Activated T-helper 17 cell treated with anti-CD3 and anti-CD28 coated beads, Interleukin-2, amount 50 U/mL, for 72 hours (primary cell): Measurements from ENCODE around the gene IFNGR1. TPM values are rescaled to one million over a fixed set of nuclear protein-coding genes. Genes with fewer than 3 reads are reported as not detected.
A peak's percentile ranks its signal among the peaks of the same experiment; 100 is the strongest.
"Not testable (repeated sequence)": the region's sequence is repeated elsewhere in the genome, so short reads cannot be mapped to it uniquely, and the experiment has no call there.

Source experiments
- ATAC-seq: fragments of 150-1000 bp; cut with Tn5 transposase; replicated peaks from 2 replicates; pipeline ENCODE4 v1.10.0; 2021; ENCODE audit warnings: mild to moderate bottlenecking, moderate library complexity
- H3K27ac Mint-ChIP-seq: one replicate; pipeline ENCODE4 v1.8.0; 2022; ENCODE audit warnings: mixed read lengths
- H3K27me3 Mint-ChIP-seq: one replicate; pipeline ENCODE4 v1.8.0; 2022; ENCODE audit warnings: mixed read lengths
- H3K36me3 Mint-ChIP-seq: one replicate; pipeline ENCODE4 v1.8.0; 2022; ENCODE audit warnings: low read depth, mild to moderate bottlenecking, mixed read lengths
- H3K4me1 Mint-ChIP-seq: one replicate; pipeline ENCODE4 v1.8.0; 2022; ENCODE audit warnings: mixed read lengths
- H3K4me3 Mint-ChIP-seq: one replicate; pipeline ENCODE4 v1.8.0; 2022; ENCODE audit warnings: mild to moderate bottlenecking, mixed read lengths
- H3K9me3 Mint-ChIP-seq: one replicate; pipeline ENCODE4 v1.8.0; 2022; ENCODE audit warnings: mixed read lengths
- total RNA-seq, 2 donors: library from RNA; stranded (reverse); gene quantifications; one replicate each; pipeline ENCODE4 v1.2.3, GENCODE V29; 2022

The IFNGR1 gene
- total RNA-seq, 2 donors from 2014 or later, result 20.9 to 26.9 TPM

GRCh38 chr6:137227871-137228302 is 8.7 kb upstream of the IFNGR1 start:
- Mint-ChIP-seq H3K4me3 (peak overlapping the region; percentile 25), H3K36me3 (no peaks in the 10 kb centered on the region), H3K9me3 (no peaks in the 10 kb centered on the region), H3K27ac (peak overlapping the region; percentile 7), H3K4me1 (peaks cover 44% of the 10 kb centered on the region), H3K27me3 (no peaks in the 10 kb centered on the region)
- peak; percentile 66 for ATAC-seq

GRCh38 chr6:137226697-137227096 is 7.5 kb upstream of the IFNGR1 start:
- Mint-ChIP-seq H3K4me3 (no peak overlapping the region), H3K36me3 (no peaks in the 10 kb centered on the region), H3K9me3 (no peaks in the 10 kb centered on the region), H3K4me1 (peaks cover 39% of the 10 kb centered on the region), H3K27ac (no peak overlapping the region), H3K27me3 (no peaks in the 10 kb centered on the region)
- ATAC-seq, result no peak

GRCh38 chr6:137224799-137225198 is 5.6 kb upstream of the IFNGR1 start:
- H3K27me3 Mint-ChIP-seq, result no peaks in the 10 kb centered on the region
- peak overlapping the region; percentile 36 for H3K4me3 Mint-ChIP-seq
- H3K9me3 Mint-ChIP-seq, result no peaks in the 10 kb centered on the region
- H3K36me3 Mint-ChIP-seq, result no peaks in the 10 kb centered on the region
- H3K27ac Mint-ChIP-seq, result peak overlapping the region; percentile 37
- H3K4me1 Mint-ChIP-seq, result peaks cover 39% of the 10 kb centered on the region
- peak; percentile 25 for ATAC-seq

GRCh38 chr6:137223370-137224131 is 4.4 kb upstream of the IFNGR1 start:
- no peaks in the 10 kb centered on the region for H3K27me3 Mint-ChIP-seq
- no peak overlapping the region for H3K27ac Mint-ChIP-seq
- peaks cover 32% of the 10 kb centered on the region for H3K4me1 Mint-ChIP-seq
- peaks cover 4% of the 10 kb centered on the region for H3K36me3 Mint-ChIP-seq
- peak overlapping the region; percentile 36 for H3K4me3 Mint-ChIP-seq
- ATAC-seq, result no peak
- no peaks in the 10 kb centered on the region for H3K9me3 Mint-ChIP-seq

- Mint-ChIP-seq H3K4me3 (no peak overlapping the region), H3K27me3 (no peaks in the 10 kb centered on the region), H3K4me1 (peaks cover 36% of the 10 kb centered on the region), H3K27ac (no peak overlapping the region), H3K9me3 (no peaks in the 10 kb centered on the region), H3K36me3 (peaks cover 13% of the 10 kb centered on the region)
- no peak for ATAC-seq
These were observed 3.2 kb upstream of the IFNGR1 start for GRCh38 chr6:137222381-137222780.

- H3K36me3 Mint-ChIP-seq, result peaks cover 13% of the 10 kb centered on the region
- H3K27ac Mint-ChIP-seq, result peak overlapping the region; percentile 98
- H3K4me3 Mint-ChIP-seq, result peak overlapping the region; percentile 95
- ATAC-seq, result no peak
- H3K27me3 Mint-ChIP-seq, result no peaks in the 10 kb centered on the region
- no peaks in the 10 kb centered on the region for H3K9me3 Mint-ChIP-seq
- H3K4me1 Mint-ChIP-seq, result peaks cover 29% of the 10 kb centered on the region
These were observed 573 bp upstream of the IFNGR1 start for GRCh38 chr6:137219664-137220252.

GRCh38 chr6:137218473-137218916 is 690 bp downstream of the IFNGR1 start:
- H3K9me3 Mint-ChIP-seq, result no peaks in the 10 kb centered on the region
- peaks cover 13% of the 10 kb centered on the region for H3K36me3 Mint-ChIP-seq
- peak; percentile 87 for ATAC-seq
- peaks cover 24% of the 10 kb centered on the region for H3K4me1 Mint-ChIP-seq
- H3K4me3 Mint-ChIP-seq, result peak overlapping the region; percentile 95
- H3K27me3 Mint-ChIP-seq, result no peaks in the 10 kb centered on the region
- H3K27ac Mint-ChIP-seq, result peak overlapping the region; percentile 98

GRCh38 chr6:137217801-137218472 is 1.2 kb downstream of the IFNGR1 start:
- Mint-ChIP-seq H3K4me3 (peak overlapping the region; percentile 95), H3K36me3 (peaks cover 13% of the 10 kb centered on the region), H3K9me3 (no peaks in the 10 kb centered on the region), H3K27me3 (no peaks in the 10 kb centered on the region), H3K27ac (peak overlapping the region; percentile 98), H3K4me1 (peaks cover 27% of the 10 kb centered on the region)
- ATAC-seq, result no peak

GRCh38 chr6:137216875-137217553 is 2.2 kb downstream of the IFNGR1 start:
- Mint-ChIP-seq H3K4me3 (peak overlapping the region; percentile 95), H3K4me1 (peaks cover 33% of the 10 kb centered on the region), H3K9me3 (no peaks in the 10 kb centered on the region), H3K36me3 (peaks cover 13% of the 10 kb centered on the region), H3K27ac (no peak overlapping the region), H3K27me3 (no peaks in the 10 kb centered on the region)
- ATAC-seq, result no peak

- Mint-ChIP-seq H3K27me3 (no peaks in the 10 kb centered on the region), H3K9me3 (no peaks in the 10 kb centered on the region), H3K4me3 (peak overlapping the region; percentile 95), H3K36me3 (peaks cover 20% of the 10 kb centered on the region), H3K4me1 (peaks cover 39% of the 10 kb centered on the region), H3K27ac (no peak overlapping the region)
- no peak for ATAC-seq
These were observed 3.1 kb downstream of the IFNGR1 start for GRCh38 chr6:137216106-137216505.

GRCh38 chr6:137215630-137216029 is 3.6 kb downstream of the IFNGR1 start:
- not testable (repeated sequence) for H3K27me3 Mint-ChIP-seq, H3K9me3 Mint-ChIP-seq, ATAC-seq, H3K27ac Mint-ChIP-seq, H3K4me3 Mint-ChIP-seq
- H3K36me3 Mint-ChIP-seq, result peaks cover 20% of the 10 kb centered on the region
- peaks cover 37% of the 10 kb centered on the region for H3K4me1 Mint-ChIP-seq

- Mint-ChIP-seq H3K4me3 (no peak overlapping the region), H3K9me3 (no peaks in the 10 kb centered on the region), H3K27ac (no peak overlapping the region), H3K27me3 (no peaks in the 10 kb centered on the region), H3K36me3 (peaks cover 24% of the 10 kb centered on the region), H3K4me1 (peaks cover 31% of the 10 kb centered on the region)
- ATAC-seq, result no peak
These were observed 4.3 kb downstream of the IFNGR1 start for GRCh38 chr6:137214931-137215330.

GRCh38 chr6:137213813-137214212 is 5.4 kb downstream of the IFNGR1 start:
- ATAC-seq, result no peak

GRCh38 chr6:137213331-137213740 is 5.8 kb downstream of the IFNGR1 start:
- no peak for ATAC-seq
- peak overlapping the region; percentile 18 for H3K27ac Mint-ChIP-seq
- H3K4me1 Mint-ChIP-seq, result peaks cover 36% of the 10 kb centered on the region
- H3K4me3 Mint-ChIP-seq, result peak overlapping the region; percentile 4
- peaks cover 29% of the 10 kb centered on the region for H3K36me3 Mint-ChIP-seq
- no peaks in the 10 kb centered on the region for H3K9me3 Mint-ChIP-seq
- H3K27me3 Mint-ChIP-seq, result no peaks in the 10 kb centered on the region

More at GRCh38 chr6:137213813-137214212, 5.4 kb downstream of the IFNGR1 start:
- Mint-ChIP-seq H3K4me3 (peak overlapping the region; percentile 4), H3K27me3 (no peaks in the 10 kb centered on the region), H3K36me3 (peaks cover 33% of the 10 kb centered on the region), H3K27ac (no peak overlapping the region), H3K9me3 (no peaks in the 10 kb centered on the region), H3K4me1 (peaks cover 36% of the 10 kb centered on the region)
